Caco-2 (cell line): ENCODE data around the gene PTPRN2. TPM values are rescaled to one million over a fixed set of nuclear protein-coding genes. Genes with fewer than 3 reads are reported as not detected.

ENCODE experiments used
- BruUV-seq: library from RNA; stranded (reverse); fragments of 400-500 nt; replicated peaks from 2 replicates; lab custom pipeline; 2021; lab: Mats Ljungman, UMichigan
- CTCF ChIA-PET: fragments of 300-600 bp; sonication (Branson Sonifier 250); formaldehyde crosslinking; loops from one replicate; lab custom pipeline; 2022; ENCODE audit warnings: antibody characterized with exemption; lab: Charles Lee
- POLR2A ChIA-PET: fragments of 300-600 bp; sonication (Branson Sonifier 250); formaldehyde crosslinking; loops from one replicate; lab custom pipeline; 2022; ENCODE audit warnings: antibody characterized with exemption; lab: Charles Lee
- DNase-seq, 2 experiments: peaks; one replicate each; pipeline versions ENCODE4 v3.0.0 to v3.0.0-alpha.2; 2020 to 2022
- H3K27me3 ChIP-seq: replicated peaks from 2 replicates; pipeline ENCODE4 v1.6.0; 2011; ENCODE audit warnings: low read length; ENCODE audit not compliant: control insufficient read depth, insufficient read depth
- H3K36me3 ChIP-seq: 2 replicates; pipeline ENCODE4 v1.5.1; 2011; ENCODE audit warnings: low read length; ENCODE audit not compliant: control insufficient read depth, insufficient read depth
- H3K4me1 ChIP-seq: fragments of 250-450 bp; sonication (Bioruptor Pico); 2 replicates; pipeline ENCODE4 v1.5.1; 2020; ENCODE audit warnings: mild to moderate bottlenecking
- H3K4me3 ChIP-seq: 2 replicates; pipeline ENCODE4 v1.5.1; 2011; ENCODE audit warnings: low read depth, mild to moderate bottlenecking, control low read depth, low read length
- H3K9me3 ChIP-seq: fragments of 250-450 bp; sonication (Bioruptor Pico); 2 replicates; pipeline ENCODE4 v1.5.1; 2020; ENCODE audit warnings: mild to moderate bottlenecking, moderate library complexity
- H3K27ac Mint-ChIP-seq: one replicate; pipeline ENCODE4 v1.8.0; 2022; ENCODE audit warnings: mixed read lengths; ENCODE audit not compliant: unreplicated experiment
- H3K27me3 Mint-ChIP-seq: one replicate; pipeline ENCODE4 v1.8.0; 2022; ENCODE audit warnings: mixed read lengths; ENCODE audit not compliant: insufficient read depth, unreplicated experiment
- H3K36me3 Mint-ChIP-seq: one replicate; pipeline ENCODE4 v1.8.0; 2022; ENCODE audit warnings: mild to moderate bottlenecking, mixed read lengths; ENCODE audit not compliant: insufficient read depth, unreplicated experiment
- H3K4me1 Mint-ChIP-seq: one replicate; pipeline ENCODE4 v1.8.0; 2022; ENCODE audit warnings: low read depth, mixed read lengths; ENCODE audit not compliant: unreplicated experiment
- H3K4me3 Mint-ChIP-seq: one replicate; pipeline ENCODE4 v1.8.0; 2022; ENCODE audit warnings: mild to moderate bottlenecking, moderate library complexity, mixed read lengths; ENCODE audit not compliant: unreplicated experiment
- H3K9me3 Mint-ChIP-seq: one replicate; pipeline ENCODE4 v1.8.0; 2022; ENCODE audit warnings: mixed read lengths; ENCODE audit not compliant: unreplicated experiment
- CTCF ChIP-seq, 2 experiments: fragments of 200-600 bp in 1 of 2; IDR thresholded peaks; 1 replicate in 1 of 2; 2 replicates in 1 of 2; pipeline versions ENCODE4 v1.5.1 to v1.8.0; 2011 to 2022; ENCODE audit warnings: antibody characterized with exemption in 1 of 2, control low read depth in 1 of 2, inconsistent platforms in 1 of 2, low read depth in 1 of 2, low read length in 1 of 2, mild to moderate bottlenecking in 1 of 2, moderate library complexity in 1 of 2; ENCODE audit not compliant: insufficient read depth in 1 of 2, severe bottlenecking in 1 of 2, unreplicated experiment in 1 of 2
- intact Hi-C: fragments of 100-400 bp; cut with micrococcal nuclease; formaldehyde crosslinking; loops from one replicate; pipeline ENCODE4 v1.10.0; 2022; ENCODE audit not compliant: unreplicated experiment
- total RNA-seq: library from RNA; stranded (reverse); gene quantifications from 2 replicates; pipeline ENCODE4 v1.2.3, GENCODE V29; 2022

PTPRN2 gene
- total RNA-seq, 1 experiment from 2014 or later: 1.4 TPM

GRCh38 chr7:158003441-158004122, 584.0 kb downstream of the PTPRN2 start:
- ChIA-PET POLR2A (no interaction called here), CTCF (no interaction called here)
- no peaks in the 10 kb centered on the region for H3K27me3 ChIP-seq
- no peak for TF ChIP-seq CTCF (IDR thresholded peaks at IDR 0.05; ENCODE audit: insufficient read depth in 1 of 2, low read depth in 1 of 2, low read length in 1 of 2, severe bottlenecking in 1 of 2, unreplicated experiment in 1 of 2)
- no peaks in the 10 kb centered on the region for H3K9me3 ChIP-seq
- H3K36me3 ChIP-seq: no peaks in the 10 kb centered on the region
- H3K27ac Mint-ChIP-seq: no peak overlapping the region
- no peaks in the 10 kb centered on the region for H3K36me3 Mint-ChIP-seq
- no peak overlapping the region for H3K4me3 Mint-ChIP-seq
- DNase-seq: no peak
- no TSS peak for BruUV-seq
- no peaks in the 10 kb centered on the region for H3K4me1 ChIP-seq
- H3K27me3 Mint-ChIP-seq: no peaks in the 10 kb centered on the region
- no peaks in the 10 kb centered on the region for H3K4me1 Mint-ChIP-seq
- no peak overlapping the region for H3K4me3 ChIP-seq
- peaks cover 4% of the 10 kb centered on the region for H3K9me3 Mint-ChIP-seq
- intact Hi-C loops: no loop called here

- POLR2A ChIA-PET: no interaction called here
- CTCF ChIA-PET: no interaction called here
These were observed 585.0 kb downstream of the PTPRN2 start for GRCh38 chr7:158002486-158003080.

More at GRCh38 chr7:158002486-158003080, 585.0 kb downstream of the PTPRN2 start:
- Mint-ChIP-seq H3K27me3 (no peaks in the 10 kb centered on the region), H3K4me1 (no peaks in the 10 kb centered on the region), H3K4me3 (no peak overlapping the region), H3K9me3 (no peaks in the 10 kb centered on the region), H3K27ac (no peak overlapping the region), H3K36me3 (no peaks in the 10 kb centered on the region)
- Histone ChIP-seq H3K27me3 (no peaks in the 10 kb centered on the region), H3K9me3 (no peaks in the 10 kb centered on the region), H3K36me3 (no peaks in the 10 kb centered on the region), H3K4me3 (no peak overlapping the region), H3K4me1 (no peaks in the 10 kb centered on the region)
- intact Hi-C loops: no loop called here
- BruUV-seq: no TSS peak
- TF ChIP-seq CTCF (IDR thresholded peaks at IDR 0.05; ENCODE audit: insufficient read depth in 1 of 2, low read depth in 1 of 2, low read length in 1 of 2, severe bottlenecking in 1 of 2, unreplicated experiment in 1 of 2): no peak
- DNase-seq: no peak
